GM10266 (cell line): ENCODE results near the gene AGBL4.

ENCODE experiments used
- DNase-seq: peaks from one replicate; pipeline ENCODE4 v3.0.0; 2012; ENCODE audit errors: extremely low spot score
- TF ChIP-seq, protein P1 (sequence below): IDR thresholded peaks from 2 replicates; pipeline ENCODE4 v1.5.1; 2012; ENCODE audit warnings: mild to moderate bottlenecking, low read depth; ENCODE audit not compliant: control insufficient read depth, insufficient read depth; ENCODE audit errors: missing control alignments

Gene AGBL4

DNA sequence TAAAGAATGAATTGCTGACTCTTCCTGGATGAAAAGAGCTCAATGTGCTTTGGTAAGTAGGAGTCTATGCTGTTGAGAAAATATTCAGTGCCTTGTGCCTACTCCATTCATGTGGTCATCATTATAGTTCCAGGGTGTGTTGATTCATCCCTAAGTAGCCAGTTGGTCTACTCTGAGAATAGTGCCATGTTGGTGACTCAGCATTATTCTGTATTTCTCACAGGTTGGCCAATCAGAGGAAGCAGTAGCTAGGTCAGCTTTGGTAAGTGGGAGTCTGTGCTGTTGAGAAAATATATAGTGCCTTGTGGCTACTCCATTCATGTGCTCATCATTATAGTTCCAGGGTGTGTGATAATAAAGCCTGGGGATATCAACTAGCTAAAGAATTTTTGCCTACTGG is 397.3 kb downstream of the AGBL4 start:
- TF ChIP-seq, protein P1, sequence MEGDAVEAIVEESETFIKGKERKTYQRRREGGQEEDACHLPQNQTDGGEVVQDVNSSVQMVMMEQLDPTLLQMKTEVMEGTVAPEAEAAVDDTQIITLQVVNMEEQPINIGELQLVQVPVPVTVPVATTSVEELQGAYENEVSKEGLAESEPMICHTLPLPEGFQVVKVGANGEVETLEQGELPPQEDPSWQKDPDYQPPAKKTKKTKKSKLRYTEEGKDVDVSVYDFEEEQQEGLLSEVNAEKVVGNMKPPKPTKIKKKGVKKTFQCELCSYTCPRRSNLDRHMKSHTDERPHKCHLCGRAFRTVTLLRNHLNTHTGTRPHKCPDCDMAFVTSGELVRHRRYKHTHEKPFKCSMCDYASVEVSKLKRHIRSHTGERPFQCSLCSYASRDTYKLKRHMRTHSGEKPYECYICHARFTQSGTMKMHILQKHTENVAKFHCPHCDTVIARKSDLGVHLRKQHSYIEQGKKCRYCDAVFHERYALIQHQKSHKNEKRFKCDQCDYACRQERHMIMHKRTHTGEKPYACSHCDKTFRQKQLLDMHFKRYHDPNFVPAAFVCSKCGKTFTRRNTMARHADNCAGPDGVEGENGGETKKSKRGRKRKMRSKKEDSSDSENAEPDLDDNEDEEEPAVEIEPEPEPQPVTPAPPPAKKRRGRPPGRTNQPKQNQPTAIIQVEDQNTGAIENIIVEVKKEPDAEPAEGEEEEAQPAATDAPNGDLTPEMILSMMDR: no peak
- no peak for DNase-seq

DNA sequence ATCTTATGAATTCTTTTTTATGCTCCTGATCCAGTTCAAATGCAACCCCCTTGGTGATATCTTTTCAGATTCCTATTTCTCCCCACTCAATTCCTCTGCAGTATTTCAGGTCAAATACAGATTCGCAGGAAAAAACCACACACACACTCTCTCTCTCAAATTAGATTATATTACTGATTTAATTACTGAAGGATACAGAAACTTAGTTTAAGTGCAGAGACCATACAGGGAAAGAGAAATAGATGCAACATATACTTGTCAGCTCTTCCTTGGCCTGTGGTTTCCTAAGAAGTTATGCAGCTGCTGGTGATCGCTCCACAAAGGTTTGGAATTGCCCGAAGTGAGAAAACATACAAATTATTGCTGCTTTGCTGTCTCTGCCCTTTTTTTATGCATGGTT is 400.9 kb downstream of the AGBL4 start:
- DNase-seq: no peak

DNA sequence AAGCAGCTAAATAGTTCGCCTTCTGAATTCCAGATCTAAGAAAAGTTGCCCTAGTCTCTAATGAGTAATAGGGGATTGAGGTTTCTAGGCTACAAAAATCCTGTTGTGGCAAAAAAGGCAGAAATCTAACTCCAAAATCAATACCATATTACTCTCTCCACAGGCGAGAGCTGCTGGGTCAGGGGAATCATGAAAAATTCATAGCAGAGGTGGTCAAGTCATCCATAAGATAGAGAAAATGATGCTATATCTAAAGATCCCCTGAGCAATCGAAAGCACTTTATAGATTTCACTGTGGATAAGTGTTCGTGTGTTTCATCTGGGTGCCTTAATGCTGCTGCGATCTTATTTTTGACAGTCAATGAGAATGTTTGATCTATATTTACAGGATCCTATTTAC is 417.7 kb downstream of the AGBL4 start:
- DNase-seq: no peak
- TF ChIP-seq, protein P1: no peak

More for the DNA sequence above, 400.9 kb downstream of the AGBL4 start:
- TF ChIP-seq, protein P1: no peak

GRCh38 chr1:49597436-49597835 is 426.3 kb downstream of the AGBL4 start:
- DNase-seq: no peak
- TF ChIP-seq, protein P1: no peak

DNA sequence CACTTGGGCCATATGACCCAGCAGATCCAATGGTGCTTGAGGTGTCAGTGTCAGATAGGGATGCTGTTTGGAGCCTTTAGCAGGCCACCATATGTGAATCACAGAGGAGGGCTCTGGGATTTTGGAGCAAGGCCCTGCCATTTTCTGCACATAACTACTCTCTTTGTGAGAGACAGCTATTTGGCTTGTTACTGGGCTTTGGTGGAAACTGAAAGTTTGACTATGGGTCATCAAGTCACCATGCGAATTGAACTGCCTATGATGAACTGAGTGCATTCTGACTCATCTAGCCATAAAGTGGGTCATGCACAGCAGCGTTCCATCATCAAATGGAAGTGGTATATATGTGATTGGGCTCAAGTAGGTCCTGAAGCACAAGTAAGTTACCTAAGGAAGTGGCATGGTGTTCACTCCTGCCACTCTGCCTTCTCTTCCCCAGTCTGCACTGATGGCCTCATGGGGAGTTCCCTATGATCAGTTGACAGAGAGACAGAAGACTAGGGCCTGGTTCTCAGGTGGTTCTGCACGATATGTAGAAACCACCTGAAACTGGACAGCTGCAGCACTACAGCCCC is 447.3 kb downstream of the AGBL4 start:
- no peak for DNase-seq
- TF ChIP-seq, protein P1: no peak

GRCh38 chr1:49556676-49557234 is 467.0 kb downstream of the AGBL4 start:
- TF ChIP-seq, protein P1: no peak
- DNase-seq: no peak

DNA sequence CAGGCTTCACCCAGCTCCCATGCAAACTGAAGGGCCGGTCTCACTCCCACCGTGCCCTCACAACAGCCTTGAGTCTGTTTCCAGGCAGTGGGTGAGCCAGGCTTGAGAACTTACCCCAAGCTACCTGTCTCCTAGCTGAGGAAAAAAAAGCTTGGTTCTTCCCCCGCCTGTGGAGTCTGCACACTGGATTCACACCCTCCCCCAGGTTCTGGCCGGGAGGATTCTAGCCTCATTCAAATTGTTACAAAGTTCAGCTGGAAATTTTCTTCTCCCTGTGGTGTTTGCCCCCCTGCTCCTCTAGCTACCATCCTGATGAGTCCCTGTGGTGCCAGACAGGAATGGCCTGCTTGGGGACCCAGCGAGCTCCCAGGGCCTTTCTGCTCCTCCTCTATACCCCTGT is 471.7 kb downstream of the AGBL4 start:
- TF ChIP-seq, protein P1: no peak
- no peak for DNase-seq
